Measurements from ENCODE around the gene MAP4K1. TPM values are rescaled to one million over a fixed set of nuclear protein-coding genes. Genes with fewer than 3 reads are reported as not detected.
A peak's percentile ranks its signal among the peaks of the same experiment; 100 is the strongest.

MAP4K1 gene
- polyA plus RNA-seq (1.0 and 1.2 TPM in 2 replicates), polyA minus RNA-seq (0.23 and 2.4 TPM in 2 replicates)

DNA sequence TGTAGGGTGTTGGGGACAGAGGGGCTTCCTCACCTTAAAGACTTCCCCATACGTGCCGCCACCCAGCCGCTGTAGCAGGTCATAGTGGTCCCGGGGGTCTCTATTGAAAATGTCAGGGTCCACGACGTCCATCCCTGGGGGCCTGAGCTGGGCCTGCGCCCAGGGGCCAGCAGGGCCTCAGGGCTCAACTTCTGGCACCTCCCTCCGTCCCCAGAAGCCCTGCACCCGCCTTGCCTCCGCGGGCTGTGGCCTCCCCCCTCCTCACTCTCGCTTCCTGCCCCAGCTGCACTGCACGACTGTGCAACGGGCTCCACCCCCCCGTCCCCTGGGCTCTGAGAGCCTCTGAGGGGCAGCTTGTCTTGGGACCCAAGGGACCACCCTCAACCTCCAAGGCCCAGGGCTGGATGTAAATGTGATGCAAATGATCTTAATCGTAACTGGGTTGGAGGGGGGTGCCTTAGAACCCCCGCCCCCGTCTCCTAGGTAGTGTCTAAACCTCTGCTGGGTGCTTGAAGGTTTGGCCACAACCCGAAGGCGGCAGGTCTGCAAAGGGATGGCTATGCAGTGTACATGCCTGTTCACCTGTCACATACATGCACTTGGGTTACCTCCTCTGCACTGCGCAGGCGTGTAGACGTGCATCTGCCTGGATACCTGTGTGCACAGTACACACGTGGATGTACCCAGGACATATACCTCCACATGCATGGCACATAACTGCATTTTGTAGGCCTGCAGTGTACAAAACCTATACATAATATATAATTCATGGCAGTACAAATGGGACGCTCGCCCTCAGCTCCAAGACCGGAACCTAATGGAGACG lies at the start of gene MAP4K1:
MAP4K1 (minus strand) TSS at position 190 of the 826 bp plus-strand sequence; CDS start at position 132, 58 bp downstream.
- Histone ChIP-seq H2AFZ (ENCODE audit: low read depth, low read length) (peak within 1 kb of the TSS; percentile 30), H3K79me2 (replicated peaks; ENCODE audit: insufficient read depth, low read length) (peaks cover 11% of the 10 kb centered on the region), H3K9me2 (ENCODE audit: insufficient read depth, low read length) (no peaks in the 10 kb centered on the region), H3K27ac (ENCODE audit: low read length) (peak within 1 kb of the TSS; percentile 85), H3K4me2 (ENCODE audit: low read length) (peak within 1 kb of the TSS; percentile 4), H3K36me3 (ENCODE audit: insufficient read depth, low read length) (no peaks in the 10 kb centered on the region), H3F3A (ENCODE audit: insufficient read depth, low read length, poor library complexity, severe bottlenecking) (no peaks in the 10 kb centered on the region), H3K9me3 (ENCODE audit: low read length) (no peaks in the 10 kb centered on the region), H3K9ac (ENCODE audit: low read length) (peak within 1 kb of the TSS; percentile 73), H3K27me3 (ENCODE audit: insufficient read depth, low read depth, low read length) (no peaks in the 10 kb centered on the region), H3K4me3 (ENCODE audit: low read length) (peak within 1 kb of the TSS; percentile 76), H4K20me1 (ENCODE audit: insufficient read depth) (no peaks in the 10 kb centered on the region)
- TF ChIP-seq EZH2 (IDR thresholded peaks at IDR 0.05; ENCODE audit: borderline replicate concordance, insufficient read depth, low read length, poor library complexity, severe bottlenecking), result no peak
- TF ChIP-seq SMC3 (conservative IDR thresholded peaks at IDR 0.05; ENCODE audit: poor library complexity), result no peak
- no peak for TF ChIP-seq EP300 (conservative IDR thresholded peaks at IDR 0.05; ENCODE audit: poor library complexity, severe bottlenecking)
- TF ChIP-seq RAD21 (conservative IDR thresholded peaks at IDR 0.05), result no peak
- TF ChIP-seq TAF1 (IDR thresholded peaks at IDR 0.05; ENCODE audit: low read depth), result no peak
- TF ChIP-seq CTCF (IDR thresholded peaks at IDR 0.05; ENCODE audit: poor library complexity, severe bottlenecking), result no peak

DNA sequence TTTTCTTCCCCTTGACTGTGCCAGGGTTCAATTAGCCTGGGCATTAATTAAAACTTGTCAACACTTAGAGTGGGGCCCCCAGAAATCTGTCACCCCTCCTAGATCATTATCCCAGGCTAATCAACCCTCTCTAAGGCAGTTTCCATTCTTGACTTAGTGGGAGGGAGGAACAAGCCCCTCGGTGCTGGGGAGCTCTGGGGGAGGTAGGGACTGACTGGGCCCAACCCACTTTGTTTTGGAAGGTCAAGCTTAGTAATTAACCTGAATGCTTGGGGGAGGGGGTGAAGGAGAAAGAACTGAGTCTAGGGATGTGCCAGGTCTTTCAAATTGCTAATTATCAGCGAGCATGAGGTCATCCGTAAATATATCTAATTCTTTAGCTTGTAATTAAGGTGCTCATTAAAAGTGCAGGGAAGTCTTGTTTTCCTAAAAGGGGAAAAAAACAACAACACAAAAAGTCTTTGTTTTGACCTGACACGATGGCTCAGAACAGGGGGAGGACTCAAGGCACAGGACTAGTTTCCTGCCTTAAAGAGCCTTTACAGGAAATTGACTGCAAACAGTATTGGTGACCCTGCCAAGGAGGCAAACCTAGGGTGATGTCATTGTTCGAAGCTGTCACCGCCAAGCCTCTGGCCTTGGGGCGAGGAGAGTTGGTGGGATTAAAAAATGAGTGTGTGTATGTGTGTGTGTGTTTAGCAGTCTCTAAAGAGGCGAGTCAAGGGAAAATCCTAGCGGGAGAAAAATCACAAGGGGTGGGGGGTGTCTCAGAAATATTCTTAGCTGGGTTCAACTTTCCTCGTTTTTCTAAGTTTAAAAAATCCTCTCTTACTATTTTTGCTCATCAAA lies 49.1 kb upstream of the MAP4K1 start:
- Histone ChIP-seq H3K9me2 (ENCODE audit: insufficient read depth, low read length) (no peaks in the 10 kb centered on the region), H3K9me3 (ENCODE audit: low read length) (no peaks in the 10 kb centered on the region), H4K20me1 (ENCODE audit: insufficient read depth) (no peaks in the 10 kb centered on the region), H2AFZ (ENCODE audit: low read depth, low read length) (no peak overlapping the region), H3K4me2 (ENCODE audit: low read length) (no peak overlapping the region), H3K27me3 (ENCODE audit: insufficient read depth, low read depth, low read length) (no peaks in the 10 kb centered on the region), H3K36me3 (ENCODE audit: insufficient read depth, low read length) (no peaks in the 10 kb centered on the region), H3K79me2 (replicated peaks; ENCODE audit: insufficient read depth, low read length) (peaks cover 22% of the 10 kb centered on the region), H3F3A (ENCODE audit: insufficient read depth, low read length, poor library complexity, severe bottlenecking) (no peaks in the 10 kb centered on the region), H3K4me3 (ENCODE audit: low read length) (no peak overlapping the region), H3K9ac (ENCODE audit: low read length) (no peak overlapping the region), H3K27ac (ENCODE audit: low read length) (no peak overlapping the region)
- no peak for TF ChIP-seq MXI1 (conservative IDR thresholded peaks at IDR 0.05; ENCODE audit: poor library complexity, severe bottlenecking)
- TF ChIP-seq, protein P1, sequence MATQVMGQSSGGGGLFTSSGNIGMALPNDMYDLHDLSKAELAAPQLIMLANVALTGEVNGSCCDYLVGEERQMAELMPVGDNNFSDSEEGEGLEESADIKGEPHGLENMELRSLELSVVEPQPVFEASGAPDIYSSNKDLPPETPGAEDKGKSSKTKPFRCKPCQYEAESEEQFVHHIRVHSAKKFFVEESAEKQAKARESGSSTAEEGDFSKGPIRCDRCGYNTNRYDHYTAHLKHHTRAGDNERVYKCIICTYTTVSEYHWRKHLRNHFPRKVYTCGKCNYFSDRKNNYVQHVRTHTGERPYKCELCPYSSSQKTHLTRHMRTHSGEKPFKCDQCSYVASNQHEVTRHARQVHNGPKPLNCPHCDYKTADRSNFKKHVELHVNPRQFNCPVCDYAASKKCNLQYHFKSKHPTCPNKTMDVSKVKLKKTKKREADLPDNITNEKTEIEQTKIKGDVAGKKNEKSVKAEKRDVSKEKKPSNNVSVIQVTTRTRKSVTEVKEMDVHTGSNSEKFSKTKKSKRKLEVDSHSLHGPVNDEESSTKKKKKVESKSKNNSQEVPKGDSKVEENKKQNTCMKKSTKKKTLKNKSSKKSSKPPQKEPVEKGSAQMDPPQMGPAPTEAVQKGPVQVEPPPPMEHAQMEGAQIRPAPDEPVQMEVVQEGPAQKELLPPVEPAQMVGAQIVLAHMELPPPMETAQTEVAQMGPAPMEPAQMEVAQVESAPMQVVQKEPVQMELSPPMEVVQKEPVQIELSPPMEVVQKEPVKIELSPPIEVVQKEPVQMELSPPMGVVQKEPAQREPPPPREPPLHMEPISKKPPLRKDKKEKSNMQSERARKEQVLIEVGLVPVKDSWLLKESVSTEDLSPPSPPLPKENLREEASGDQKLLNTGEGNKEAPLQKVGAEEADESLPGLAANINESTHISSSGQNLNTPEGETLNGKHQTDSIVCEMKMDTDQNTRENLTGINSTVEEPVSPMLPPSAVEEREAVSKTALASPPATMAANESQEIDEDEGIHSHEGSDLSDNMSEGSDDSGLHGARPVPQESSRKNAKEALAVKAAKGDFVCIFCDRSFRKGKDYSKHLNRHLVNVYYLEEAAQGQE (IDR thresholded peaks at IDR 0.05; ENCODE audit: borderline replicate concordance), result no peak
